Measurements from ENCODE around the gene ADNP2. TPM values are rescaled to one million over a fixed set of nuclear protein-coding genes. Genes with fewer than 3 reads are reported as not detected.

Gene ADNP2
- total RNA-seq, 1 donor from 2014 or later = 14.8 TPM

Other genes starting within 250 kb of the ADNP2 start
- 22.7 TPM for gene SLC66A2, start 157.6 kb upstream of the ADNP2 start, total RNA-seq
- 9.8 TPM for gene HSBP1L1, start 144.6 kb upstream of the ADNP2 start, total RNA-seq
- 22.9 TPM for gene TXNL4A, start 120.7 kb upstream of the ADNP2 start, total RNA-seq
- 33.4 TPM for gene RBFA, start 74.8 kb upstream of the ADNP2 start, total RNA-seq
- gene PARD6G, start 138.3 kb downstream of the ADNP2 start, total RNA-seq = 12.5 TPM